Ishikawa (cell line): ENCODE measurements around the gene CHST11.

Source experiments
- CEBPB ChIP-seq: IDR thresholded peaks from 2 replicates; pipeline ENCODE4 v1.6.1; 2012
- CREB1 ChIP-seq: IDR thresholded peaks from 2 replicates; pipeline ENCODE4 v1.6.1; 2012; ENCODE audit warnings: low read depth
- EGR1 ChIP-seq: IDR thresholded peaks from 2 replicates; pipeline ENCODE4 v1.6.1; 2012
- EP300 ChIP-seq: IDR thresholded peaks from 2 replicates; pipeline ENCODE4 v1.6.1; 2012; ENCODE audit warnings: borderline replicate concordance
- FOXM1 ChIP-seq: IDR thresholded peaks from 2 replicates; pipeline ENCODE4 v1.6.1; 2012; ENCODE audit warnings: low read depth, borderline replicate concordance
- NFIC ChIP-seq: IDR thresholded peaks from 2 replicates; pipeline ENCODE4 v1.6.1; 2012
- RAD21 ChIP-seq: IDR thresholded peaks from 2 replicates; pipeline ENCODE4 v1.6.1; 2012; ENCODE audit warnings: low read depth
- TAF1 ChIP-seq: IDR thresholded peaks from 2 replicates; pipeline ENCODE4 v1.6.1; 2012; ENCODE audit warnings: low read depth, mild to moderate bottlenecking
- TCF12 ChIP-seq: IDR thresholded peaks from 2 replicates; pipeline ENCODE4 v1.6.1; 2012; ENCODE audit warnings: low read depth
- TEAD4 ChIP-seq: IDR thresholded peaks from 2 replicates; pipeline ENCODE4 v1.6.1; 2012
- YY1 ChIP-seq: IDR thresholded peaks from 2 replicates; pipeline ENCODE4 v1.6.1; 2012; ENCODE audit warnings: low read depth
- ZBTB7A ChIP-seq: IDR thresholded peaks from 2 replicates; pipeline ENCODE4 v1.6.1; 2012; ENCODE audit warnings: low read depth
- TF ChIP-seq, protein P1 (sequence below): IDR thresholded peaks from 2 replicates; pipeline ENCODE4 v1.6.1; 2012
- TF ChIP-seq, protein P2 (sequence below): IDR thresholded peaks from 2 replicates; pipeline ENCODE4 v1.6.1; 2012
- TF ChIP-seq, protein P3 (sequence below): IDR thresholded peaks from 2 replicates; pipeline ENCODE4 v1.6.1; 2012; ENCODE audit warnings: low read depth, mild to moderate bottlenecking

Gene CHST11

DNA sequence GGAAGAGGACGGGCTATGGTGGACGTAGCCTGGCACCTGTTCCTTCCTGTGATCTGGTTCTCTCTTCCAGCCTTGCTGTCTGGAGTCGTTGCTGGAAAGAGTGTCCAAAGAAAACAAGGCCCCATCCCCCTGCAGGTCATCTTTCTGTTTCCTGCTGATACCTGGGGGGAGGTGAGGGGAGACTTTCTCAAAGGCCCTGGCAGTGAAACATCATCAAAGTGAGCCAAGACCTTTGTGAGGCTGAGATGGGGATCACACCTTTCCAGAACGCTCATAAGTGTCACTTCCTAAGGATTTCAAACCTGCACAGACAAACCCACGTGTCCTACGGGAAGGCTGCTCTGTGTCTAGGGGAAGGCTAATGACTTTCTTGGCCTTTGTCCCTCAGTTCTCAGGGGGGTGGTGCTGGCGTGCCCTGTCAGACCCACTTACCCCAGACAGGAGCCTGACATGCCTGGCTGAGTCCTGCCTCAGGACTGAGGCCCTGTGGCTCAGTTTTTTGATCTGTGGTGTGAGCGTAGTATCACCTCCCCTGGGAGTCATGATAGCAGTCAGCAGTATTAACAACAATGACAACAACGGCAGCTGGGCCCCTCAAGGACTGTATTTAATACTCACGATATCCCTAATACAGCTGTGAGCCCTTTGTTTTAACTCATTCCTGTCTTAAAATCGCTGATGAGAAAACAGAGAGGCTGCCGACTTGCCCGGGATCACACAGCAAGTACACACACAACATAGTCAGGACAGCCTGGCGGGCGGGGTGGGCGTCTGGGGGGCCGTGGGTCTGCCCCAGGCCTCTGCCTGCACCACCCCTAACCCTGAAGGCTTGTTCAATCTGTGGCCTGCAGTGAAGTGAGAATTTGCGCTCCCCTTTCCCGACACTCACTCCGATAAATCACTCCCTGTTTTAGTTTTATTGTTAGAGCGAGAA is 266.1 kb downstream of the CHST11 start:
- no peak for TF ChIP-seq CEBPB
- no peak for TF ChIP-seq EGR1
- TF ChIP-seq, protein P1, sequence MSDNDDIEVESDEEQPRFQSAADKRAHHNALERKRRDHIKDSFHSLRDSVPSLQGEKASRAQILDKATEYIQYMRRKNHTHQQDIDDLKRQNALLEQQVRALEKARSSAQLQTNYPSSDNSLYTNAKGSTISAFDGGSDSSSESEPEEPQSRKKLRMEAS = no peak
- TF ChIP-seq TAF1 = no peak
- TF ChIP-seq FOXM1 = no peak
- TF ChIP-seq, protein P2, sequence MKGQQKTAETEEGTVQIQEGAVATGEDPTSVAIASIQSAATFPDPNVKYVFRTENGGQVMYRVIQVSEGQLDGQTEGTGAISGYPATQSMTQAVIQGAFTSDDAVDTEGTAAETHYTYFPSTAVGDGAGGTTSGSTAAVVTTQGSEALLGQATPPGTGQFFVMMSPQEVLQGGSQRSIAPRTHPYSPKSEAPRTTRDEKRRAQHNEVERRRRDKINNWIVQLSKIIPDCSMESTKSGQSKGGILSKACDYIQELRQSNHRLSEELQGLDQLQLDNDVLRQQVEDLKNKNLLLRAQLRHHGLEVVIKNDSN = no peak
- no peak for TF ChIP-seq TCF12
- TF ChIP-seq TEAD4 = no peak
- TF ChIP-seq YY1 = no peak
- TF ChIP-seq RAD21 = no peak

DNA sequence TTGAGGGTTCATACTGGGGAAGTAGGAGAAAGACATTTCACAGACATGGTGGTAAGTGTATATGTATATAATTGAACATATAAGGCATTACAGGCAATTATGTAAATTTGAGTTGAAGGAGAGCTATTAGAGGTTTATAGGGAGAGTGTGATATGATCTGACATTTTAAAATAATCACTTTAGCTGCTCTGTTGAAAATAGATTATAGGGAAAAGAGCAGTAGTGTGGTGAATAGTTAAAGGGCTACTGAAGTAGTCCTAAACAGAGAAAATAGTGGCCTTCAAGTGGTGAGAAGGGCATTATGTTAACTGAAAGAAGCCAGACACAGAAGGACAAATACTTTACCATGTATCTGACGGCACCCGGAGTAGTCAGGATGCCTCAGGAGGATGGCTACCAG is 267.1 kb downstream of the CHST11 start:
- TF ChIP-seq TCF12 = no peak
- TF ChIP-seq, protein P3, sequence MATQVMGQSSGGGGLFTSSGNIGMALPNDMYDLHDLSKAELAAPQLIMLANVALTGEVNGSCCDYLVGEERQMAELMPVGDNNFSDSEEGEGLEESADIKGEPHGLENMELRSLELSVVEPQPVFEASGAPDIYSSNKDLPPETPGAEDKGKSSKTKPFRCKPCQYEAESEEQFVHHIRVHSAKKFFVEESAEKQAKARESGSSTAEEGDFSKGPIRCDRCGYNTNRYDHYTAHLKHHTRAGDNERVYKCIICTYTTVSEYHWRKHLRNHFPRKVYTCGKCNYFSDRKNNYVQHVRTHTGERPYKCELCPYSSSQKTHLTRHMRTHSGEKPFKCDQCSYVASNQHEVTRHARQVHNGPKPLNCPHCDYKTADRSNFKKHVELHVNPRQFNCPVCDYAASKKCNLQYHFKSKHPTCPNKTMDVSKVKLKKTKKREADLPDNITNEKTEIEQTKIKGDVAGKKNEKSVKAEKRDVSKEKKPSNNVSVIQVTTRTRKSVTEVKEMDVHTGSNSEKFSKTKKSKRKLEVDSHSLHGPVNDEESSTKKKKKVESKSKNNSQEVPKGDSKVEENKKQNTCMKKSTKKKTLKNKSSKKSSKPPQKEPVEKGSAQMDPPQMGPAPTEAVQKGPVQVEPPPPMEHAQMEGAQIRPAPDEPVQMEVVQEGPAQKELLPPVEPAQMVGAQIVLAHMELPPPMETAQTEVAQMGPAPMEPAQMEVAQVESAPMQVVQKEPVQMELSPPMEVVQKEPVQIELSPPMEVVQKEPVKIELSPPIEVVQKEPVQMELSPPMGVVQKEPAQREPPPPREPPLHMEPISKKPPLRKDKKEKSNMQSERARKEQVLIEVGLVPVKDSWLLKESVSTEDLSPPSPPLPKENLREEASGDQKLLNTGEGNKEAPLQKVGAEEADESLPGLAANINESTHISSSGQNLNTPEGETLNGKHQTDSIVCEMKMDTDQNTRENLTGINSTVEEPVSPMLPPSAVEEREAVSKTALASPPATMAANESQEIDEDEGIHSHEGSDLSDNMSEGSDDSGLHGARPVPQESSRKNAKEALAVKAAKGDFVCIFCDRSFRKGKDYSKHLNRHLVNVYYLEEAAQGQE = no peak
- TF ChIP-seq RAD21 = no peak
- TF ChIP-seq CREB1 = no peak
- TF ChIP-seq, protein P1 = no peak
- TF ChIP-seq CEBPB = no peak
- TF ChIP-seq, protein P2 = no peak
- no peak for TF ChIP-seq FOXM1
- no peak for TF ChIP-seq EGR1
- no peak for TF ChIP-seq TEAD4
- TF ChIP-seq ZBTB7A = no peak
- no peak for TF ChIP-seq NFIC
- TF ChIP-seq YY1 = no peak
- TF ChIP-seq TAF1 = no peak
- TF ChIP-seq EP300 = no peak

DNA sequence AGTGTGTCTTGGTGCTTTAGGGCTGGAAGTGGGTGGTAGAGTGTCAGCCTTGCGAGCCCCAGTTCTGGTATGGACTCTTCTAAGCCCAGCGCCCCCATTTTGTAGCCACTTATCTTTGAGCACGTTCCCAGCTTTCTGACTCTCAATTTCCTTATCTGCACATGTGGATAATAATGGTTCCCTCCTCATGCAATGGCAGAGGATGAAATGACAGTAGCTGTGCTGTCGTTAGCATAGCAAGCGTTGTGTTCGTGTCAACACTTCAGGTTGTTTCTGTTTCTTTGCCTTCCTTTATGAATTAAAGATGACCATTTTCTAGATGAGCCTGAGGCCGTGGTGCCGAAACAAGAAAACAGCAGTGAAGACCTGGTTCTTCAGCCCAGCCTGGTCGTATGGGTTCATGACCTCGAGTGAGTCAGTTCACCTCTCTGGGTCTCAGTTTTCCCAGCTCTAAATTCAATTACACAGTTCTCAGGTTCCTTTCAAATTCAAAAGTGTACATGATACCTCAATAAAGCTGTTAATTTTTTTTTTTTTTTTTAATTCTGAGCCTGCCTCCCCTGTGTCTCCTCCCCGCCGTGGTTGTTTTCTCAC is 268.3 kb downstream of the CHST11 start:
- no peak for TF ChIP-seq TEAD4
- no peak for TF ChIP-seq CREB1
- TF ChIP-seq TAF1 = no peak
- no peak for TF ChIP-seq TCF12
- TF ChIP-seq, protein P2 = no peak
- no peak for TF ChIP-seq YY1
- no peak for TF ChIP-seq EGR1
- no peak for TF ChIP-seq ZBTB7A

DNA sequence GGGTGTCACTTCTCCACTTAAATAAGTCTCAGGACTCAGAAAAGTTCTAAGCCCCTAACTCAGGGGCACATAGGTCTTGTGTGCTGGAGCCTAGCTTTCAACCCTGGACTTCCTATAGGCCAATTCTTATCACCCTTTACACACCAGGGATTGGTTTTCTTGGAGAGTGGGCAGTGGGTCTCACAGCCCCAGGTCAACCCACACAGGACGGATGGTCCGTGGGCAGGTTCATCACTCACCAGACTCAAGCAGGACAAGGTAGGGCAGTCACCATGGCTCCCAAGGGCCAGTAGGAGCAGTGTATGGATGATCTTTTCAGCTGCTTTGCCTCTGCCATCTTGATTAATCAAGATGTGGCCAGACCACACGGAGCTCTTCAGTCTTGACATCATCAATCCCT is 268.9 kb downstream of the CHST11 start:
- TF ChIP-seq ZBTB7A = no peak
- TF ChIP-seq EP300 = no peak
- TF ChIP-seq CREB1 = no peak
- no peak for TF ChIP-seq NFIC
- TF ChIP-seq FOXM1 = no peak
- no peak for TF ChIP-seq TEAD4
- no peak for TF ChIP-seq CEBPB
- no peak for TF ChIP-seq TCF12
- TF ChIP-seq, protein P1 = no peak
- no peak for TF ChIP-seq EGR1
- no peak for TF ChIP-seq TAF1

DNA sequence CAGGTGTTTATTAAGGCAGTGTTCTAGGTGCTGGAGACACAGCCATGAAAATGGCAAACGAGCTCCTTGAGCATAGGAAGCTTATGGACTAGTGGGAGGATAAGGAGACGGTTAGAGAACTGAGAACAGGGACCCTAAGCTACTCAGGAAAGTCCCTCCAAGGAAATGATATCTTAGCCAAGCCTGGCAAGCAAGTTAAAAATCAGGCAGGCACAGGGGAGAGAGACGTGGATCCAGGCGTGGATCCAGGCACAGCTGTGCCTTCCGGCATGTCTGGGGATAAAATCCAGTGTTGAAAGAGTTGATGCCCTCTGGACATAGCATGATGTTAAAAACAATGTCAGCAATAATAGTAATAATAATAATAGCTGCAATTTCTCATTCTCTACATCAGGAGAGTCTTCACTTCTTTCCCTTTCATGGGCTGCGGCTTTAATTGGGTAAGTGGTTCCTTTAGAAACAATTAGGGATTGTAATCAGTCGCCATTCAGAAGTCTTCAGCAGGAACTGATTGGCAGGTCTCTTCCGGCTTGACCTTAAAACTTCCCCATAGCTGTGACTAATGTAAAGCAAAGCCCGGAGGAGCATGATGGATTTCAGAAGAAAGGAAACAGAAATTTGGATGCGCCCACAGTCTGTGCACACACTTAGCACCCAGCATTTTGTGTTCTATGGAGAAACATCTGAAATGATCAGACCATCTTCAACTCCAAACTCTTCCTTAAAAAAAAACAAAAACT is 271.1 kb downstream of the CHST11 start:
- no peak for TF ChIP-seq CREB1
- TF ChIP-seq, protein P2 = no peak
- TF ChIP-seq RAD21 = no peak
- TF ChIP-seq TEAD4 = no peak
- TF ChIP-seq, protein P1 = no peak
- no peak for TF ChIP-seq CEBPB
- no peak for TF ChIP-seq TCF12
- TF ChIP-seq YY1 = no peak
- TF ChIP-seq ZBTB7A = no peak
- no peak for TF ChIP-seq FOXM1
- no peak for TF ChIP-seq NFIC
- no peak for TF ChIP-seq EP300
- TF ChIP-seq, protein P3 = no peak
- no peak for TF ChIP-seq TAF1
- no peak for TF ChIP-seq EGR1
